Measurements from ENCODE around the gene UFSP1. TPM values are rescaled to one million over a fixed set of nuclear protein-coding genes. Genes with fewer than 3 reads are reported as not detected.
A peak's percentile ranks its signal among the peaks of the same experiment; 100 is the strongest.

UFSP1 gene
- total RNA-seq, 1 experiment from 2014 or later = 2.8 TPM

- H3K27me3 ChIP-seq (ENCODE audit: insufficient read depth, low read depth) = peaks cover 11% of the 10 kb centered on the region; the same call in 1 of the 2 replicates
- H3F3A ChIP-seq (ENCODE audit: insufficient read depth, low read depth) = peaks cover 45% of the 10 kb centered on the region
- no peaks in the 10 kb centered on the region for H3K9me3 ChIP-seq (ENCODE audit: insufficient read depth, low read depth)
- TF ChIP-seq, protein P1, sequence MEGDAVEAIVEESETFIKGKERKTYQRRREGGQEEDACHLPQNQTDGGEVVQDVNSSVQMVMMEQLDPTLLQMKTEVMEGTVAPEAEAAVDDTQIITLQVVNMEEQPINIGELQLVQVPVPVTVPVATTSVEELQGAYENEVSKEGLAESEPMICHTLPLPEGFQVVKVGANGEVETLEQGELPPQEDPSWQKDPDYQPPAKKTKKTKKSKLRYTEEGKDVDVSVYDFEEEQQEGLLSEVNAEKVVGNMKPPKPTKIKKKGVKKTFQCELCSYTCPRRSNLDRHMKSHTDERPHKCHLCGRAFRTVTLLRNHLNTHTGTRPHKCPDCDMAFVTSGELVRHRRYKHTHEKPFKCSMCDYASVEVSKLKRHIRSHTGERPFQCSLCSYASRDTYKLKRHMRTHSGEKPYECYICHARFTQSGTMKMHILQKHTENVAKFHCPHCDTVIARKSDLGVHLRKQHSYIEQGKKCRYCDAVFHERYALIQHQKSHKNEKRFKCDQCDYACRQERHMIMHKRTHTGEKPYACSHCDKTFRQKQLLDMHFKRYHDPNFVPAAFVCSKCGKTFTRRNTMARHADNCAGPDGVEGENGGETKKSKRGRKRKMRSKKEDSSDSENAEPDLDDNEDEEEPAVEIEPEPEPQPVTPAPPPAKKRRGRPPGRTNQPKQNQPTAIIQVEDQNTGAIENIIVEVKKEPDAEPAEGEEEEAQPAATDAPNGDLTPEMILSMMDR (conservative IDR thresholded peaks at IDR 0.05) = no peak
- TF ChIP-seq EZH2 (IDR thresholded peaks at IDR 0.05; ENCODE audit: low read depth) = no peak
- BruUV-seq (replicated peaks) = no TSS peak
- CTCF ChIA-PET = interaction anchor here (0.6 kb wide), 5 partner anchors 14 to 1019 kb away, joined by 3 to 12 read pairs (median 5); no protein-coding TSS in a partner anchor
- no peaks in the 10 kb centered on the region for H3K9me2 ChIP-seq (ENCODE audit: insufficient read depth)
- no peak overlapping the region; the same call in 1 of the 2 replicates for H3K27ac ChIP-seq
- H2AFZ ChIP-seq = no peak overlapping the region
- peak in 1 of 2 experiments; percentile 78 for DNase-seq
- intact Hi-C loops (cut with micrococcal nuclease; ENCODE audit: unreplicated experiment) = loop anchor here (5.0 to 10.0 kb wide), 4 partner anchors 64 to 643 kb away; partner anchors contain the start of gene EPHB4
- peaks cover 26% of the 10 kb centered on the region for H3K4me1 ChIP-seq (replicated peaks; ENCODE audit: insufficient read depth)
- peaks cover 5% of the 10 kb centered on the region for H3K36me3 ChIP-seq (ENCODE audit: low read depth)
- H3K4me2 ChIP-seq = peak overlapping the region; percentile 98; the same call in 1 of the 2 replicates
- no peak overlapping the region; the same call in 1 of the 2 replicates for H3K4me3 ChIP-seq
- POLR2A ChIA-PET (ENCODE audit: unreplicated experiment) = interaction anchor here (0.6 kb wide), 4 partner anchors 9 to 171 kb away, joined by 3 to 17 read pairs (median 5); no protein-coding TSS in a partner anchor
- H4K20me1 ChIP-seq (ENCODE audit: insufficient read depth) = no peaks in the 10 kb centered on the region; the same call in 1 of the 2 replicates
- peaks cover 25% of the 10 kb centered on the region for H3K79me2 ChIP-seq (ENCODE audit: low read depth)
Observed at GRCh38 chr7:100891568-100892247, 2.2 kb upstream of the UFSP1 start.

DNA sequence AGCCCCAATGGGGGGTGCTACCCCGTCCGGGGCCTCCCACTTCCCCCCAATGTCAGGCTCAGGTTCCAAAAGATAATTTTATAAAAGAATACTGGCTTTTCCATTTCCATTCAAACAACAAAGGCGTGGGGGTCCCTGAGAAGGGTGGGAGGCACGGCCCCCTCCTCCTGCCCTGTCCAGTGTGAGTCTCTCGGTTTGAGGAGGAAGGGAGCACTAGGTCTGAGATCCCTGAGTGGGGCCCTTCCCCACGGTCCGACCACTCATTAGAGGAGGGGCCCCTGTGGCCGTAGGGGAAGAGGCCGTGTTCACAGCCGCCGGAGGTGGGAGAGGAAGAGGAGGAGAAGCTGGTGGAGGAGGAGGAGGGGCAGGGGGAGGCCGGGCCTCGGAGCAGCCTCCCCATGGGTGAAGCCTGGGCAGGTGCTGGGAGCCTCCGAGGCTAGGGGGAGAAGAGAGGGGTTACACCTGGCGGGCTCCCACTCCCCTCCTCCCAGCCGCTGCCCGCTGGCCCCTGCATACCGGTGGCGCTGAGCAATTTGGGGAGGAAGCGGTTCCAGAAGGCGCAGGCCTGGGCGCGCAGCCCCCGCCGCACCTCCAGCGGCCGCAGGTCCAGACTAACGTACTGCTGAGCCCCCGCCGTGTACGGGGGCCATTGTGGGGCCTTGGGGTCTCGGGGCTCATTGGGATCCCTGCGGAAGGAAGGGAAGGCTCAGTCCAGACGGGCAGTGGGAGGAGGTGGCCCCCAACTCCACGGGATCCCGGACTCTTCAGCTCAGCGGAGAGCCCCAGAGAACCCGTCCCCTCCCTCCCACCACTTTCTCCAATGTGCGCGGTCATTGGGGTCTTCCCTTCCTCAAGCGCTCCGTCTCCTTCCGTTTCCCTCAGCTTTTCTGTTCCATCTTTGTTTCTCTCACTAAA lies 1.4 kb upstream of the UFSP1 start:
- Histone ChIP-seq H3K36me3 (ENCODE audit: low read depth) (peaks cover 11% of the 10 kb centered on the region), H3K4me2 (peak overlapping the region; percentile 98), H3F3A (ENCODE audit: insufficient read depth, low read depth) (peaks cover 45% of the 10 kb centered on the region), H3K9me2 (ENCODE audit: insufficient read depth) (no peaks in the 10 kb centered on the region), H3K9me3 (ENCODE audit: insufficient read depth, low read depth) (no peaks in the 10 kb centered on the region), H2AFZ (peak overlapping the region; percentile 93), H3K4me3 (peak overlapping the region; percentile 77), H3K27me3 (ENCODE audit: insufficient read depth, low read depth) (peaks cover 7% of the 10 kb centered on the region; the same call in 1 of the 2 replicates), H3K79me2 (ENCODE audit: low read depth) (peaks cover 25% of the 10 kb centered on the region), H4K20me1 (ENCODE audit: insufficient read depth) (no peaks in the 10 kb centered on the region; the same call in 1 of the 2 replicates), H3K27ac (peak overlapping the region; percentile 90), H3K4me1 (replicated peaks; ENCODE audit: insufficient read depth) (peaks cover 26% of the 10 kb centered on the region)
- no peak for DNase-seq
- CTCF ChIA-PET = interaction anchor here (0.6 kb wide), 4 partner anchors 14 to 1018 kb away, joined by 3 to 9 read pairs (median 5); no protein-coding TSS in a partner anchor
- intact Hi-C loops (cut with micrococcal nuclease; ENCODE audit: unreplicated experiment) = loop anchor here (1.0 to 10.0 kb wide), 5 partner anchors 64 to 644 kb away; partner anchors contain the start of genes EPHB4 and GNB2
- POLR2A ChIA-PET (ENCODE audit: unreplicated experiment) = interaction anchor here (0.6 to 0.7 kb wide), 5 partner anchors 13 to 292 kb away, joined by 3 to 17 read pairs (median 7); no protein-coding TSS in a partner anchor
- TSS peak; percentile 8 for BruUV-seq (replicated peaks)
- TF ChIP-seq, protein P1 (conservative IDR thresholded peaks at IDR 0.05) = no peak; the same call in 1 of the 2 replicates
- TF ChIP-seq EZH2 (IDR thresholded peaks at IDR 0.05; ENCODE audit: low read depth) = no peak
